Right atrium auricular region (tissue), 2 donors: Measurements from ENCODE around the gene ZNF606. TPM values are rescaled to one million over a fixed set of nuclear protein-coding genes. Genes with fewer than 3 reads are reported as not detected.
"Not testable (repeated sequence)": the region's sequence is repeated elsewhere in the genome, so short reads cannot be mapped to it uniquely, and the experiment has no call there.

Source experiments
- DNase-seq: peaks from one replicate; pipeline ENCODE4 v3.0.0-alpha.2; 2019; ENCODE audit warnings: low spot score
- H3K27ac ChIP-seq, 2 donors: fragments of 200-600 bp; sonication (generic); 1 replicate in 1 of 2; 2 replicates in 1 of 2; pipeline ENCODE4 v1.5.1; 2016 to 2019
- H3K27me3 ChIP-seq, 2 donors: fragments of 200-600 bp; sonication (generic); one replicate each; pipeline versions ENCODE4 v1.5.1 to v1.6.0; 2017 to 2019
- H3K36me3 ChIP-seq: fragments of 200-600 bp; sonication (generic); one replicate; pipeline ENCODE4 v1.5.1; 2016
- H3K4me1 ChIP-seq, 2 donors: fragments of 200-600 bp; sonication (generic); one replicate each; pipeline versions ENCODE4 v1.5.1 to v1.6.0; 2017 to 2019
- H3K4me3 ChIP-seq, 2 donors: fragments of 200-600 bp; sonication (generic); 1 replicate in 1 of 2; 2 replicates in 1 of 2; pipeline ENCODE4 v1.5.1; 2017 to 2019; ENCODE audit warnings: mild to moderate bottlenecking in 1 of 2, moderate library complexity in 1 of 2
- H3K9me3 ChIP-seq, 2 donors: fragments of 200-600 bp; sonication (generic); one replicate each; pipeline ENCODE4 v1.5.1; 2019
- CTCF ChIP-seq, 2 donors: fragments of 200-600 bp; sonication (generic); IDR thresholded peaks; one replicate each; pipeline ENCODE4 v1.5.1; 2019; ENCODE audit warnings: antibody characterized with exemption in 2 of 2
- total RNA-seq, 2 donors: library from RNA; depleted of rRNA; stranded (reverse); fragments of >200 nt; gene quantifications; one replicate each; pipeline ENCODE4 v1.1.0, GENCODE V29; 2016

The ZNF606 gene
- total RNA-seq, 2 donors from 2014 or later, result 9.6 TPM

DNA sequence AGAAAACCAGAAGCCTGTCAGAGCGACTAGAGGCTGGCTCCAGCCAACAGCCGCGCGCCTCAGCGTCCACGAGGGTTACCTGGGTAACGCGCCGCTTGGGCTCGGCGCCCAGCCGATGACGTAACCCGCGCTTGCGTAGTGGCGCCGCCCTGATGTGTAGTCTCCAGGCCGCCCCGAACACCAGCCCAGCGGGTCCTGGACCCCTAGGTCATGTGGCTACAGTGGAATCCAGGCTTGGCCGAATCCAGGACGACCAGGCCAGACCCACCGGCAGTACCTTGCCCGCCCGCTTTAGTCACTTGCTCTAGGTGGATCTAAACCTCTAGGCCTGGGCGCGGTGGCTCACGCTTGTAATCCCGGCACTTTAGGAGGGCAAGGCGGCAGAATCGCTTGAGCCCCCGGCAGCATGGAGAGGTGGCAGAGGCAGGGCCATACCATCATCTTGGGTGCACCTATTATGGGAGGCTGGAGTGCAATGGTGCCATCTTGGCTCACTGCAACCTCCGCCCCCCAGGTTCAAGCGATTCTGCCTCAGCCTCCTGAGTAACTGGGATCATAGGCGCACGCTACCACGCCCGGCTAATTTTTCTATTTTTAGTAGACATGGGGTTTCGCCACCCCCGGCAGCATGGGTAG lies 7.2 kb upstream of the ZNF606 start:
- peak overlapping the region; percentile 71 to 80 for H3K27ac ChIP-seq
- peaks cover 0 to 21% of the 10 kb centered on the region in 2 donors for H3K9me3 ChIP-seq
- H3K36me3 ChIP-seq, result peaks cover 23% of the 10 kb centered on the region
- no peak for TF ChIP-seq CTCF (IDR thresholded peaks at IDR 0.05)
- H3K4me1 ChIP-seq, result peaks cover 0 to 14% of the 10 kb centered on the region in 2 donors
- H3K4me3 ChIP-seq, result peak overlapping the region; percentile 35 to 54
- no peaks in the 10 kb centered on the region for H3K27me3 ChIP-seq
- peak; percentile 77 for DNase-seq

DNA sequence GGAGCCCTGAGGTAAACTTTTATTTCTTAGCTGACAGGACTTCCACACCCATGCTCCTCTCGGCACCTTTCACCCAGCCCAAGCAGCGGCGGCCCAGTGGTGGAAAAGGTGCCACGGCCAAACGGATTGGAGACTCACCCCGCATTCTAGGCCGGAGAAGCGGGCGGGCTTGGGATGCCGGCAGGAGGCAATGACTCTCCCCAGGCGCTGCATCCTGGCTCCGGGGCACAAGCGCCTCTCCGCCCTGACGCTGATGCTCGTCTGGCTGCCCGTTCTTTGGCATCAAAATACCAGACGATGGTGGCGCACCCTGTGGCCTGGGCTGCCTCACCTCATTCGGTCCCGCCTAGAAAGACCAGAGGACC lies 6.7 kb upstream of the ZNF606 start:
- DNase-seq, result no peak
- peak overlapping the region; percentile 35 to 54 for H3K4me3 ChIP-seq
- H3K36me3 ChIP-seq, result peaks cover 28% of the 10 kb centered on the region
- peaks cover 0 to 17% of the 10 kb centered on the region in 2 donors for H3K4me1 ChIP-seq
- H3K27me3 ChIP-seq, result no peaks in the 10 kb centered on the region
- H3K9me3 ChIP-seq, result peaks cover 0 to 26% of the 10 kb centered on the region in 2 donors
- no peak overlapping the region for H3K27ac ChIP-seq
- no peak for TF ChIP-seq CTCF (IDR thresholded peaks at IDR 0.05)

- not testable (repeated sequence) for H3K27ac ChIP-seq, H3K4me3 ChIP-seq, H3K27me3 ChIP-seq, DNase-seq
- Histone ChIP-seq H3K36me3 (peaks cover 30% of the 10 kb centered on the region), H3K9me3 (peaks cover 0 to 30% of the 10 kb centered on the region in 2 donors), H3K4me1 (peaks cover 0 to 21% of the 10 kb centered on the region in 2 donors)
Measured at GRCh38 chr19:58008877-58009276, 6.3 kb upstream of the ZNF606 start.

DNA sequence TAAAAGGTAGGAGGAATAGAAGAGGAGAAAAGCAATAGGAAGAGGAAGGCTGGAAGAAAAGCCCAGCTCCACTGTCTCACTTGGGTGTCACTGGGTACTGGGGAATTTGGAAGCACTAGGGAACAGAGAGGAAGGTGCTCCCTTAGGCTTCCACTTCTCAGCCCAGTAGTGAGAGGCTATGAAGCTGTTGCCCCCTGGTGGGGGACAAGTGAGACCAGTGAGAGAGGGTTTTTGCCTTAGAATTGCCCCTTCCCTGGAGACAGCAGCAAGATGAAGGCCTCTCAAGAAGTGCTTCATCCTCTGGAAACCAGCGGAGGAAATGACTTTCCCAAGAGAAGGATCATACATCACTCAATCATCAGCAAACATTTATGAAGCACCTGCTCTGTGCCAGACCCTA lies 4.7 kb upstream of the ZNF606 start:
- H3K27ac ChIP-seq, result no peak overlapping the region
- no peak overlapping the region for H3K4me3 ChIP-seq
- H3K9me3 ChIP-seq, result peaks cover 0 to 36% of the 10 kb centered on the region in 2 donors
- no peak for TF ChIP-seq CTCF (IDR thresholded peaks at IDR 0.05)
- no peaks in the 10 kb centered on the region for H3K27me3 ChIP-seq
- no peak for DNase-seq
- peaks cover 30% of the 10 kb centered on the region for H3K36me3 ChIP-seq
- peaks cover 0 to 30% of the 10 kb centered on the region in 2 donors for H3K4me1 ChIP-seq

- H3K27ac ChIP-seq, result peak overlapping the region; percentile 91 to 96
- peaks cover 55% of the 10 kb centered on the region for H3K36me3 ChIP-seq
- H3K9me3 ChIP-seq, result peaks cover 0 to 41% of the 10 kb centered on the region in 2 donors
- no peak for DNase-seq
- peaks cover 0 to 34% of the 10 kb centered on the region in 2 donors for H3K4me1 ChIP-seq
- no peaks in the 10 kb centered on the region for H3K27me3 ChIP-seq
- H3K4me3 ChIP-seq, result peak overlapping the region; percentile 86 to 92
- no peak for TF ChIP-seq CTCF (IDR thresholded peaks at IDR 0.05)
Measured at GRCh38 chr19:58003174-58003828, 681 bp upstream of the ZNF606 start.

- no peak for TF ChIP-seq CTCF (IDR thresholded peaks at IDR 0.05)
- H3K36me3 ChIP-seq, result peaks cover 58% of the 10 kb centered on the region
Measured at GRCh38 chr19:58001895-58002369, 688 bp downstream of the ZNF606 start.

More at GRCh38 chr19:58001895-58002369, 688 bp downstream of the ZNF606 start:
- H3K27me3 ChIP-seq, result no peaks in the 10 kb centered on the region
- H3K4me3 ChIP-seq, result peak overlapping the region; percentile 86 to 92
- H3K27ac ChIP-seq, result peak overlapping the region; percentile 91 to 96
- H3K4me1 ChIP-seq, result peaks cover 0 to 34% of the 10 kb centered on the region in 2 donors
- DNase-seq, result no peak
- peaks cover 0 to 42% of the 10 kb centered on the region in 2 donors for H3K9me3 ChIP-seq
